ENCODE measurements around the gene APBB3.
"Not testable (repeated sequence)": the region's sequence is repeated elsewhere in the genome, so short reads cannot be mapped to it uniquely, and the experiment has no call there.

APBB3 gene

DNA sequence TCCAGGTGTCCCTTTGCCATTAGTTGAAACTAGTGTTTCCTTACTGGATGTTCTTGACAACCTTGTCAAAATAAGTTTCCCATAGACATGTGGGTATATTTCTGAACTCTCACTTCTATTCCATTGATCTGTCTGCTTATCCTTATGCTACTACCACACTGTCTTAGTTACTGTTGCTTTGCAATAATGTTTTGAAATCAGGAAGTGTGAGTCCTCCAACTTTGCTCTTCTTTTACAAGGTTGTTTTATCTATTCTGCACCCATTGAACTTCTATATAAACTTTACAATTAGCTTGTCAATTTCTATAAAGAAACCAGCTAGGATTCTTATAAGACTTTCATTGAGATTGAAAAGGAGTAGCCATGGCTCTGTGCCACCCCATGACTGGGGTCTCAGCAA, 44.3 kb upstream of the APBB3 start:
- H3K4me3 ChIP-seq (replicated peaks; ENCODE audit: insufficient read depth, low read length), result no peak overlapping the region
- no peaks in the 10 kb centered on the region for H3K27me3 ChIP-seq (ENCODE audit: insufficient read depth, poor library complexity, severe bottlenecking)
- peak overlapping the region; percentile 78 for H3K27ac ChIP-seq (replicated peaks)
- TF ChIP-seq SPI1 (IDR thresholded peaks at IDR 0.05; ENCODE audit: borderline replicate concordance, low read depth) (peak; percentile 51; the same call in 1 of the 2 replicates), POLR2AphosphoS5 (IDR thresholded peaks at IDR 0.05; ENCODE audit: low read depth) (no peak)
- no peak for DNase-seq (ENCODE audit: low read depth in 1 of 2, low spot score in 1 of 2)

DNA sequence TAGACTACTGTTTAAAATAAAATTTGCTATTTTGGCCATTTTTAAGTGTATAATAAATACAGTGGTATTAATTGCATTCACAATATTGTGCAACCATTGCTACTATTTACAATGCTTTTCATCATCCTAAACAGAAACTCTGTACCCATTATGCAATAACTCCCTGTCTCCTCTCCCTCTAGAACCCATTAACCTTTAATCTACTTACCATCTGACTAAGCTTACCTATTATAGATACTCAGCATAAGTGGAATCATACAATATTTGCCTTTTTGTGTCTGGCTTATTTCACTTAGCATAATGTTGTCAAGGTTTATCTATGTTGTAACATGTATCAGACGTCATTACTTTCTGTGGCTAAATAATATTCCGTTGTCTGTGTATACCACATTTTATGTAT, 42.6 kb upstream of the APBB3 start:
- H3K27me3 ChIP-seq (ENCODE audit: insufficient read depth, poor library complexity, severe bottlenecking), result no peaks in the 10 kb centered on the region
- TF ChIP-seq GABPA (IDR thresholded peaks at IDR 0.05; ENCODE audit: low read depth) (no peak), CTCF (IDR thresholded peaks at IDR 0.05; ENCODE audit: insufficient read depth, low read length) (no peak), SPI1 (IDR thresholded peaks at IDR 0.05; ENCODE audit: borderline replicate concordance, low read depth) (no peak), POLR2AphosphoS5 (IDR thresholded peaks at IDR 0.05; ENCODE audit: low read depth) (no peak)
- TF ChIP-seq, protein P1, sequence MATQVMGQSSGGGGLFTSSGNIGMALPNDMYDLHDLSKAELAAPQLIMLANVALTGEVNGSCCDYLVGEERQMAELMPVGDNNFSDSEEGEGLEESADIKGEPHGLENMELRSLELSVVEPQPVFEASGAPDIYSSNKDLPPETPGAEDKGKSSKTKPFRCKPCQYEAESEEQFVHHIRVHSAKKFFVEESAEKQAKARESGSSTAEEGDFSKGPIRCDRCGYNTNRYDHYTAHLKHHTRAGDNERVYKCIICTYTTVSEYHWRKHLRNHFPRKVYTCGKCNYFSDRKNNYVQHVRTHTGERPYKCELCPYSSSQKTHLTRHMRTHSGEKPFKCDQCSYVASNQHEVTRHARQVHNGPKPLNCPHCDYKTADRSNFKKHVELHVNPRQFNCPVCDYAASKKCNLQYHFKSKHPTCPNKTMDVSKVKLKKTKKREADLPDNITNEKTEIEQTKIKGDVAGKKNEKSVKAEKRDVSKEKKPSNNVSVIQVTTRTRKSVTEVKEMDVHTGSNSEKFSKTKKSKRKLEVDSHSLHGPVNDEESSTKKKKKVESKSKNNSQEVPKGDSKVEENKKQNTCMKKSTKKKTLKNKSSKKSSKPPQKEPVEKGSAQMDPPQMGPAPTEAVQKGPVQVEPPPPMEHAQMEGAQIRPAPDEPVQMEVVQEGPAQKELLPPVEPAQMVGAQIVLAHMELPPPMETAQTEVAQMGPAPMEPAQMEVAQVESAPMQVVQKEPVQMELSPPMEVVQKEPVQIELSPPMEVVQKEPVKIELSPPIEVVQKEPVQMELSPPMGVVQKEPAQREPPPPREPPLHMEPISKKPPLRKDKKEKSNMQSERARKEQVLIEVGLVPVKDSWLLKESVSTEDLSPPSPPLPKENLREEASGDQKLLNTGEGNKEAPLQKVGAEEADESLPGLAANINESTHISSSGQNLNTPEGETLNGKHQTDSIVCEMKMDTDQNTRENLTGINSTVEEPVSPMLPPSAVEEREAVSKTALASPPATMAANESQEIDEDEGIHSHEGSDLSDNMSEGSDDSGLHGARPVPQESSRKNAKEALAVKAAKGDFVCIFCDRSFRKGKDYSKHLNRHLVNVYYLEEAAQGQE (IDR thresholded peaks at IDR 0.05; ENCODE audit: insufficient replicate concordance, low read depth), result no peak
- H3K27ac ChIP-seq (replicated peaks), result peak overlapping the region; percentile 1; the same call in 1 of the 2 replicates
- DNase-seq (ENCODE audit: low read depth in 1 of 2, low spot score in 1 of 2), result peak in 1 of 2 experiments; percentile 77
- no peak overlapping the region for H3K4me3 ChIP-seq (replicated peaks; ENCODE audit: insufficient read depth, low read length)

DNA sequence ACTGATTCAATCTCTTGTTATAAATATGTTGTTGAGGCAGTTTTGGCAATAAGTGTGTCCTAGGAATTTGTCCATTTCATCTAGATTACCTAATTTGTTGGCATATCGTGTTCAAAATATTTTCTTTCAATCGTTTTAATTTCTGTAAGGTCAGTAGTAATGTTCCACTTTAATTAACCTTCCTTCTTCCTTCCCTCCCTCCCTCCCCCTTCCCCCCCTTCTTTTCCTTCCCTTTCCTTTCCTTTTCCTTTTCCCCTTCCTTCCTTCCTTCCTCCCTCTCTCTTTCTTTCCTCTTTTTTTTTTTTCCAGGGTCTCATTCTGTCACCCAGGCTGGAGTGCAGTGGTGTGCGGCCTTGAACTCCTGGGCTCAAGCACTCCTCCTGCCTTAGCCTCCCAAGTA, 41.5 kb upstream of the APBB3 start:
- TF ChIP-seq GABPA (IDR thresholded peaks at IDR 0.05; ENCODE audit: low read depth) (no peak), SPI1 (IDR thresholded peaks at IDR 0.05; ENCODE audit: borderline replicate concordance, low read depth) (no peak), POLR2AphosphoS5 (IDR thresholded peaks at IDR 0.05; ENCODE audit: low read depth) (no peak)
- TF ChIP-seq, protein P1 (IDR thresholded peaks at IDR 0.05; ENCODE audit: insufficient replicate concordance, low read depth), result no peak
- H3K4me3 ChIP-seq (replicated peaks; ENCODE audit: insufficient read depth, low read length), result no peak overlapping the region
- DNase-seq (ENCODE audit: low read depth in 1 of 2, low spot score in 1 of 2), result no peak
- H3K27me3 ChIP-seq (ENCODE audit: insufficient read depth, poor library complexity, severe bottlenecking), result no peaks in the 10 kb centered on the region
- H3K27ac ChIP-seq (replicated peaks), result no peak overlapping the region

- Histone ChIP-seq H3K27me3 (ENCODE audit: insufficient read depth, poor library complexity, severe bottlenecking) (no peaks in the 10 kb centered on the region), H3K4me3 (replicated peaks; ENCODE audit: insufficient read depth, low read length) (no peak overlapping the region), H3K27ac (replicated peaks) (peak overlapping the region; percentile 46)
- DNase-seq (ENCODE audit: low read depth in 1 of 2, low spot score in 1 of 2), result peak in 1 of 2 experiments; percentile 15
- TF ChIP-seq POLR2AphosphoS5 (IDR thresholded peaks at IDR 0.05; ENCODE audit: low read depth), result no peak
- peak; percentile 95 for TF ChIP-seq SPI1 (IDR thresholded peaks at IDR 0.05; ENCODE audit: borderline replicate concordance, low read depth)
Measured at GRCh38 chr5:140603734-140604133, 39.3 kb upstream of the APBB3 start.

DNA sequence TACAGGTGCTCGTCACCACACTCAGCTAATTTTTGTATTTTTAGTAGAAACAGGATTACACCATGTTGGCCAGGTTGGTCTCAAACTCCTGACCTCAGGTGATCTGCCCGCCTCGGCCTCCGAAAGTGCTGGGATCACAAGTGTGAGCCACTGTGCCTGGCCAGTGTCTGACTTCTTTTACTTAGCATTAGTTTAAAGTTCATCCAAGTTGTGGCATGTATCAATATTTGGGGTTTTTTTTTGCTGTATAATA, 39.0 kb upstream of the APBB3 start:
- not testable (repeated sequence) for H3K4me3 ChIP-seq (replicated peaks; ENCODE audit: insufficient read depth, low read length); DNase-seq (ENCODE audit: low read depth in 1 of 2, low spot score in 1 of 2)
- H3K27ac ChIP-seq (replicated peaks), result peak overlapping the region; percentile 46

DNA sequence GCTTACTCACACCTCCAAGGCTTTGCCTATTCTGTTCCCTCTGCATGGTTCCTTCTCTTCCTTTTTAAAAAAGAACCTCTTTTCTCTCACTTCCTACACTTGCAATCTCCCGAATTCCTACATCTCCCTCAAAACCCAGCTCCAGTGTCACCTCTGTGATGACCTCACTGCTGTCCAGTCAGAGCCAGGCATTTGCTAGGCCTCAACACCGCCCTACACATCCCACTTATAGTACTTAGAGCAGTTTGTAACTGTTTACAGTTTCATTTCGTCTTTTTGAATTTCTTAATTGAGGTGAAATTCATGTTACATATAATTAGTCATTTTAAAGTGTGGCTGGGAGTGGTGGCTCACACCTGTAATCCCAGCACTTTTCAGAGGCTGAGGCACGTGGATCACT, 37.7 kb upstream of the APBB3 start:
- TF ChIP-seq SPI1 (IDR thresholded peaks at IDR 0.05; ENCODE audit: borderline replicate concordance, low read depth) (no peak), POLR2AphosphoS5 (IDR thresholded peaks at IDR 0.05; ENCODE audit: low read depth) (no peak), GABPA (IDR thresholded peaks at IDR 0.05; ENCODE audit: low read depth) (no peak), CTCF (IDR thresholded peaks at IDR 0.05; ENCODE audit: insufficient read depth, low read length) (no peak)
- TF ChIP-seq, protein P1 (IDR thresholded peaks at IDR 0.05; ENCODE audit: insufficient replicate concordance, low read depth), result no peak
- Histone ChIP-seq H3K4me3 (replicated peaks; ENCODE audit: insufficient read depth, low read length) (no peak overlapping the region), H3K27me3 (ENCODE audit: insufficient read depth, poor library complexity, severe bottlenecking) (no peaks in the 10 kb centered on the region), H3K27ac (replicated peaks) (peak overlapping the region; percentile 60)
- DNase-seq (ENCODE audit: low read depth in 1 of 2, low spot score in 1 of 2), result peak in 1 of 2 experiments; percentile 64

More for the DNA sequence above, 39.0 kb upstream of the APBB3 start:
- H3K27me3 ChIP-seq (ENCODE audit: insufficient read depth, poor library complexity, severe bottlenecking), result not testable (repeated sequence)
